Measurements from ENCODE around the gene ELK4.

DNA sequence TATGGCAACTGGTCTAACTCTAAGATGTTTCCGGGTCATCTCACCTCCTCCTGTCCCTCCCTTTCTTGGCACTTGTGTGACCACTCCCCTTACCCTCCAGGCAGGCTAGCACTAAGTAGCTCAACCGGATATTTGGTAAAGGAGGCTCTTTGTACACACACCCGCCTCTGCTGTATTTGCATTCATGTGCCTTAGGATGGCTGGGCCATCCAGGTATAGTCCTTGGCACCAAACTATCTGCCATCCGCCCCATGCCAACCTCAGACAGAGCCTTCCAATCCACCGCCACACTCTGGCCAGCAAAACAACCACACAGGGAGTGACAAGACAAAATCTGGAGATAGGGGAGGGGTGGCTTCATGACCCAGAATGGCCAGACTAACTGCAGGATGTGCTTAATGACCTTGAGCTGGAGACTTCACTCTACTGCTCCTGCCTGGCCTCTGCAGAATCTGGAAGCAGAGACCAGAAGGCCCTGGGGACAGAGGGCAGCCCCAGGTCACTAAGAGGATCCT, 67.8 kb downstream of the ELK4 start:
- TF ChIP-seq, protein P1, sequence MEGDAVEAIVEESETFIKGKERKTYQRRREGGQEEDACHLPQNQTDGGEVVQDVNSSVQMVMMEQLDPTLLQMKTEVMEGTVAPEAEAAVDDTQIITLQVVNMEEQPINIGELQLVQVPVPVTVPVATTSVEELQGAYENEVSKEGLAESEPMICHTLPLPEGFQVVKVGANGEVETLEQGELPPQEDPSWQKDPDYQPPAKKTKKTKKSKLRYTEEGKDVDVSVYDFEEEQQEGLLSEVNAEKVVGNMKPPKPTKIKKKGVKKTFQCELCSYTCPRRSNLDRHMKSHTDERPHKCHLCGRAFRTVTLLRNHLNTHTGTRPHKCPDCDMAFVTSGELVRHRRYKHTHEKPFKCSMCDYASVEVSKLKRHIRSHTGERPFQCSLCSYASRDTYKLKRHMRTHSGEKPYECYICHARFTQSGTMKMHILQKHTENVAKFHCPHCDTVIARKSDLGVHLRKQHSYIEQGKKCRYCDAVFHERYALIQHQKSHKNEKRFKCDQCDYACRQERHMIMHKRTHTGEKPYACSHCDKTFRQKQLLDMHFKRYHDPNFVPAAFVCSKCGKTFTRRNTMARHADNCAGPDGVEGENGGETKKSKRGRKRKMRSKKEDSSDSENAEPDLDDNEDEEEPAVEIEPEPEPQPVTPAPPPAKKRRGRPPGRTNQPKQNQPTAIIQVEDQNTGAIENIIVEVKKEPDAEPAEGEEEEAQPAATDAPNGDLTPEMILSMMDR (IDR thresholded peaks at IDR 0.05), result no peak
- TF ChIP-seq POLR2A (IDR thresholded peaks at IDR 0.05) (no peak), EP300 (IDR thresholded peaks at IDR 0.05) (no peak)

All from tibial nerve (tissue), 4 donors.